Stomach (tissue), 4 donors: ENCODE measurements around the gene RET.

ENCODE experiments used
- EP300 ChIP-seq: sonication (generic); formaldehyde crosslinking; IDR thresholded peaks from one replicate; pipeline ENCODE4 v1.6.1; 2017; ENCODE audit warnings: antibody characterized with exemption
- POLR2A ChIP-seq, 4 donors: fragments of 450-650 bp; IDR thresholded peaks; one replicate each; pipeline ENCODE4 v1.6.1; 2016; ENCODE audit warnings: antibody characterized with exemption in 4 of 4, control low read depth in 2 of 4, mild to moderate bottlenecking in 1 of 4, moderate library complexity in 1 of 4
- TF ChIP-seq, protein P1 (sequence below), 7 experiments: fragments of 450-650 bp in 4 of 7; fragments of 200-600 bp in 3 of 7; sonication (generic) in 3 of 7; IDR thresholded peaks; one replicate each; pipeline ENCODE4 v1.5.1; 2016 to 2019; ENCODE audit warnings: antibody characterized with exemption in 7 of 7, control low read depth in 2 of 7, mild to moderate bottlenecking in 1 of 7

DNA sequence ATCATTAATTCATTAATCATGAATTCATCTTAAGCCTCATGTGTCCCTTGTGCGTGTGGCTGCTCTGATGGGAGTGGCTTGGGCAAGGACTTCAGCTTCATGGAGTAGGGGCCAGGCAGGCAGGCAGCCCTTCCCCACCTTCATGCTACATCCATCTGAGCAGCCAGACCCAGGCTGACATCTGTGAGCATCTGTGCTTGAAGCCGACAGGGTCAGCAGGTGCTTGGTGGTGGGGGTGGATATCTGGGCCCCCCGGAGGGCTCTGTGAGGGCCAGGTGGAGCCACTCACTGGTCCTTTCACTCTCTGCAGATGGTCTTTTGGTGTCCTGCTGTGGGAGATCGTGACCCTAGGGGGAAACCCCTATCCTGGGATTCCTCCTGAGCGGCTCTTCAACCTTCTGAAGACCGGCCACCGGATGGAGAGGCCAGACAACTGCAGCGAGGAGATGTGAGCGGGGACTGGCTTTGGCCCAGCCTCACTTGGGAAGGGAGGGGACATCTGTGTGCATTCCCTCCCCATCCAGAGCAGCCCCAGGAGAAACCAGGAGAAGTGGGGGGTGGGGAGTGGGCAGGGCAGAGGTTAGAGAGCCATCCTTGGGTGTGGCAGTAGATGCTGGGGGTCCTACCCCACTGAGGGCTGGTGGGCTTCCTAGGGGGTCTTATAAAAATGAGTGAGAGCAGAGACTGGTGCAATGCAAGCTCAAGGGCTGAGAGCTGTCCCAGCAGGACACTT, 46.7 kb downstream of the RET start:
- TF ChIP-seq, protein P1, sequence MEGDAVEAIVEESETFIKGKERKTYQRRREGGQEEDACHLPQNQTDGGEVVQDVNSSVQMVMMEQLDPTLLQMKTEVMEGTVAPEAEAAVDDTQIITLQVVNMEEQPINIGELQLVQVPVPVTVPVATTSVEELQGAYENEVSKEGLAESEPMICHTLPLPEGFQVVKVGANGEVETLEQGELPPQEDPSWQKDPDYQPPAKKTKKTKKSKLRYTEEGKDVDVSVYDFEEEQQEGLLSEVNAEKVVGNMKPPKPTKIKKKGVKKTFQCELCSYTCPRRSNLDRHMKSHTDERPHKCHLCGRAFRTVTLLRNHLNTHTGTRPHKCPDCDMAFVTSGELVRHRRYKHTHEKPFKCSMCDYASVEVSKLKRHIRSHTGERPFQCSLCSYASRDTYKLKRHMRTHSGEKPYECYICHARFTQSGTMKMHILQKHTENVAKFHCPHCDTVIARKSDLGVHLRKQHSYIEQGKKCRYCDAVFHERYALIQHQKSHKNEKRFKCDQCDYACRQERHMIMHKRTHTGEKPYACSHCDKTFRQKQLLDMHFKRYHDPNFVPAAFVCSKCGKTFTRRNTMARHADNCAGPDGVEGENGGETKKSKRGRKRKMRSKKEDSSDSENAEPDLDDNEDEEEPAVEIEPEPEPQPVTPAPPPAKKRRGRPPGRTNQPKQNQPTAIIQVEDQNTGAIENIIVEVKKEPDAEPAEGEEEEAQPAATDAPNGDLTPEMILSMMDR (IDR thresholded peaks at IDR 0.05): no peak
- TF ChIP-seq EP300: no peak
- no peak for TF ChIP-seq POLR2A (IDR thresholded peaks at IDR 0.05)
